Erythroblast (primary cell): Measurements from ENCODE around the gene MAN2A2.
A peak's percentile ranks its signal among the peaks of the same experiment; 100 is the strongest.

Experiments
- GATA1 ChIP-seq: IDR thresholded peaks from 2 replicates; pipeline ENCODE4 v1.6.1; 2011; ENCODE audit warnings: low read depth, mild to moderate bottlenecking, control low read depth, low read length, moderate library complexity
- POLR2A ChIP-seq: IDR thresholded peaks from 2 replicates; pipeline ENCODE4 v1.6.1; 2011; ENCODE audit warnings: mild to moderate bottlenecking, low read length

DNA sequence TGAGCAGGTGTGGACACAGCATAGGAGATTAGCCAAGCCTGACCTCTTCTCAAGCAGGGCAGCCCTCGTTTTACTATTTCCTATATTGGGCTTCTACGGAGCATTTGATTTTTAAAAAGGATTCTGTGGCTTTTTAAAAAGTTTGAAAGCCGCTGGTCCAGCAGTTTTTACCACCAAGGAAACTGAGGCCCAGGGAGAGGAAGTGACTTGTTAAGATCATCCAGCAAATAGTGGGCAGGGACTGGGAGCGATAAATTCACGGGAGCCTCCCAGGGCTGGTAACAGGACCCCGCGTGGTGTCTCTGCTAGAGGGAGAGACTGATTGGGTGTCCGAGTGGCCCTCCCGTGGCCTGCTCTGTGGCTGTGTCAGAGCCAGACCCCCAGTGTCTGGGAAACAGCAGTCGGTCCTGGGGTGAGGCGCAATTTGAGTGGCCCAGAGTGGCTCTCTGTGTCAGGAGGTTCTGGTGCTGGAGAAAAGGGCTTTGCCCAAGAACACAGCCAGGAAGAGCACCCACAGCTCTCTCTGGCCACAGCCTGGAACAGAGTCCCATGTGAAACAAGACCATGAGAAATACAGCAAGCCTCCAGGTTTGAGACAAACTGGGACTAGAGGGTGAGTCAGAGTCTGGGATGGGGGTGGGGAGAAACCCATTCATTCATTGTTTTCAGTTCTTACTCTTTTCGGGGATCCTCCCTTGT lies 30.5 kb upstream of the MAN2A2 start:
- peak; percentile 71 for TF ChIP-seq POLR2A
- TF ChIP-seq GATA1, result no peak
